Tongue (tissue), 2 donors: ENCODE data around the gene NCOA3. TPM values are rescaled to one million over a fixed set of nuclear protein-coding genes. Genes with fewer than 3 reads are reported as not detected.
"Not testable (repeated sequence)": the region's sequence is repeated elsewhere in the genome, so short reads cannot be mapped to it uniquely, and the experiment has no call there.

Experiments used
- DNase-seq: peaks from one replicate; pipeline ENCODE4 v3.0.0-alpha.2; 2015
- total RNA-seq: library from RNA; depleted of rRNA; stranded (reverse); fragments of >200 nt; gene quantifications from one replicate; pipeline ENCODE4 v1.2.3, GENCODE V29; 2014

The NCOA3 gene
- total RNA-seq, result 35.8 TPM

DNA sequence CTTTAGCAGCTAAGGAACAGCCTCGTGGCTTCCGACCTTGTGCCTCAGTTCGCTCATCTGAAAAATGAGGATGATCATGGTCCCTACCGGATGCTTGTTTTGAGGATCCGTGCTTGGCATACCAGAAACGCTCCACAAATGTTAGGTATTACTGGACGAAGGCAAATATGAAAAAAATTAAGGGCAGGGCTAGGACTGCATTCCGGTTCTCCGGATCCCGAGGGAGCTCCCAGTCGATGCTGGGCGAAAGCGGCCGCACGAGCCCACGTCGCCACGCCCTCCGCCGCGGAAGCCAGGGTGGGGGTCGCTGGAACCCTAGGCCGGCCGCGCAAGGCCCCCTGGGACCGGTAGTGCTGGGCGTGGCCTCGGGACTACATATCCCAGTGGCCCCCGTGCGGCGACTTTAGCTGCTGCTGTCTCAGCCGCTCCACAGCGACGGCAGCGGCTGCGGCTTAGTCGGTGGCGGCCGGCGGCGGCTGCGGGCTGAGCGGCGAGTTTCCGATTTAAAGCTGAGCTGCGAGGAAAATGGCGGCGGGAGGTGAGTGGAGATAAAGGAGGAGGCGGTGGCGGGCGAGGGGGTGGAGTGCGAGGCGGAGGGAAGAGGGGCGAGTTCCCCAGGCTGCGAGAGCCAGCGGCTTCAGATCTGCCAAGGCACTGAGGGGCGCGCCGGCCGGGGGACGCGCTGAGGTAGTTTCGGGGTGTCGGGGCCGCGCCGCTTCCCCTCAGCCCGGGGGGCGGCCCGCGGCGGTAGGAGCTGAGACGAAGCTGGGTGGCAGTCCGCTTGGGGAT lies at the start of gene NCOA3:
Gene NCOA3, plus strand, starts transcription at position 406 of the 789 bp plus-strand sequence. CDS start 120,361 bp downstream, outside the sequence.
- DNase-seq, result peak; percentile 97

DNA sequence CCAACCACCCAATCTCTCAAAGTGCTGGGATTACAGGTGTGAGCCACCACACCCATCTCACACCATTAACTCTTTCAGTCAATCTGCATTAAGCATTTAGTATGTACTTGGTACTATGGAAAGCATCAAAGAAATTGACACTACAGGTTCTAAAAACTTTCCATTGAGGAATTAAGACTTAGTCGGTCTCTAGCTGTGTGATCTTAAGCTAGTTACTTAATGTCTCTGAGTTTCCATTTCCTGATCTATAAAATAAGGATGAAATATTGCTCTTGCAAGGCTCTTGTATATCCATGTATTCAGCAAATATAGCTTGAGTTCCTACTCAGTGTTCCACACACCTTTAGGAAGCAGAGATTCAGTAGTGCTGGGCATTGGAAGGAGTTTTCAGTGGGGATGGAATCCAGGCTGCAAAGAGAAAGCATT lies 48.9 kb upstream of the NCOA3 start:
- no peak for DNase-seq

DNA sequence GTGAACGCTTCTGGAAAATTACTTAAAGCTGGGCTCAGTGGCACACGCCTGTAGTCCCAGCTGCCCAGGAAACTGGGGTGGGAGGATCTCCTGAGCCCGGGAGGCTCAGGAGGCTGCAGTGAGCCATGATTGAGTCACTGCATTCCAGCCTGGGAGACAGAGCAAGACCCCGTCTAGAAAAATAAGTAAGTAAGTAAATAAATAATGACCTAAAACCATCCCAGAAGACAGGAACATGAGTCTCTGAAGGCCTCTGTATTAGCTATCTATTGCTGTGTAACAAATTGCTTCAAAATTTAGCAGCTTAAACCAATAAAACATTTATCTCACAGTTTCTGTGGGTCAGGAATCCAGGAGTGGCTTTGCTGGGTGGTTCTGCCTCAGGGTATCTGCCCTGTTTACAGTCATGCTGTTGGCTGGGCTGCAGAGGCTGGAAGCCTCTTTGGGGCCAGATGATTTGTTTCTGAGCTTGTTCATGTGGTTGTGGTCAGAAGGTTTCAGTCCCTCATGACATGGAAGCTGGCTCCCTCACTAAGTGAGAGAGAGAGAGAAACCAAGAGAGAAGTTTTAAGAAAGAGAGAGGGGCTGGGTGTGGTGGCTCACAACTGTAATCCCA lies 48.4 kb upstream of the NCOA3 start:
- no peak for DNase-seq

DNA sequence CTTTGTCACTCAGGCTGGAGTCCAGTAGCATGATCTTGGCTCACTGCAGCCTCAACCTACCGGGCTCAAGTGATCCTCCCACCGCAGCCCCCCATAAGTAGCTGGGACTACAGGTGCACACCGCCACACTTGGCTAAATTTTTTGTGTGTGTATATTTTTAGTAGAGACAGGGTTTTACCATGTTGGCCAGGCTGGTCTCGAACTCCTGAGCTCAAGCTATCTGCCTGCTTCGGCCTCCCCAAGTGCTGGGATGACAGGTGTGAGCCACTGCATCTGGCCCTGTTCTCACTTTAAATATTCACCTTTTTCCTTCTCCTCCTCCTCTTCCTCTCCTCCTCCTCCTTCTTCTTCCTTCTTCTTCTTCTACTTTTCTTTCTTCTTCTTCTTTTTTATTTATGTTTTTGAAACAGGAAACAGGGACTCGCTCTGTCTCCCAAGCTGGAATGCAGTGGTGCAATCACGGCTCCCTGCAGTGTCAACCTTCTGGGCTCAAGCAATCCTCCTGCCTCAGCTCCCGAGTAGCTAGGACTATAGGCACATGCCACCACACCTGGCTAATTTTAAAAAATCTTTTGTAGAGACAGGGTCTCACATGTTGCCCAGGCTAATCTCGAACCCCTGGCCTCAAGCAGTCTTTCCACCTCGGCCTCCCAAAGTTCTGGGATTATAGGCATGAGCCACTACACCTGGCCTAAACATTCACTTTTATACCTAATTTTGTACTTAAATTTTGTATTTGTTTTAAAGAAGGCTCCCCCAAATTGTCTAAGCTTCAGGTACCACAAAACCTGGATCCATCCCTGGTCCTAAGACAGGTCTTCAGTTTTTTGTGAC lies 47.2 kb upstream of the NCOA3 start:
- DNase-seq, result no peak

DNA sequence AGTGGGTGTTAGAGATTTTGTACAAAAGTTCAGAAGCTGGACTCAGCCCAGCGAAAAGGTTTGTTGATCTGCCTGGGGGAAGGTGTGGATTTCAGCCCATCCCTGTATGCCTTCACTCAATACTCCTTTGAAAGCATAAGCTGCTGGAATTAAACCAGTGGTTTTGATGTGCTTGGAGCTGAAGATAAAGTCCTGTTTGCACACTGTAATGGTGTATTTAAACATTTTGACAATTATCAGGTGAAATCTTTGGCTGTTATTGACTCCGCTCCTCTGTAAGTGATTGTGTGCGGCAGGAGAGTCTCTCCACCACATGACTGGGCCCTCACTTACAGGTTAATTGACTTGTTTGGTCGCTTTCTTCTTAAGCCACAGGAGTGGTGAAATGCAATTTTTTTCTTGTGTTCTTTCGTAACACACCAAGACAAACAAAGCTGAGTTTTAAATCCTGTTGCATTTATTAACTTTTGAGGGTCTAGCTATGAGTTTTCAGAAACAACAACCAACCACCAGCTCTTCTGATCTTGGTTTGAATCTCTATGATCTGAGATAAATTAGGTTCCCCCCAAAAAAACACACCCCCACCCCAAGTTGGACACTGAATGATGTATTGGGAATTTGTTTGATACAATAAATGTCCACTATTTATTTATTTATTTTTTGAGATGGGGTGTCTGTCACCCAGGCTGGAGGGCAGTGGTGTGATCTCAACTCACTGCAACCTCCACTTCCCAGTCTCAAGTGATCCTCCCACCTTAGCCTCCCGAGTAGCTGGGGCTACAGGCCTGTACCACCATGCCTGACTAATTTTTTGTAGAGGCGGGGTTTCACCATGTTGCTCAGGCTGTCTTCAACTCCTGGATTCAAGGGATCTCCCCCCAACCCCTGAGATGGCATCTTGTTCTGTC lies 46.3 kb upstream of the NCOA3 start:
- DNase-seq, result no peak

DNA sequence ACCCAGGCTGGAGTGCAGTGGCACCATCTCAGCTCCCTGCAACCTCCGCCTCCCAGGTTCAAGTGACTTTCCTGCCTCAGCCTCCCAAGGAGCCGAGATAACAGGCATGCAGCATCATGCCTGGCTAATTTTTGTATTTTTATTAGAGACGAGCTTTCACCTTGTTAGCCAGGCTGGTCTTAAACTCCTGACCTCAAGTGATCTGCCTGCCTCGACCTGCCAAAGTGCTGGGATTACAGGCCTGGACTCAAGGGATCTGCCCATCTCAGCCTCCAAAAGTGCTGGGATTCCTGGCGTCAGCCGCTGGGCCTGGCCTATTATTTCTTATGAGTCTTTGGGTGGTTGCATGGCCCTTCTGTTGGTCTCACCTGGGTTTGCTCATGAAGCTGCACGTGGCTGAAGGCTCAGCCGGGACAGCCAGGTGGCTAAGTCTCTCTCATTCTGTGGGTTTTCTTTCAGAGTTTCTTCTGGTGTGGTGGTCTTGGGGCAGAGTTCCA lies 45.6 kb upstream of the NCOA3 start:
- no peak for DNase-seq

DNA sequence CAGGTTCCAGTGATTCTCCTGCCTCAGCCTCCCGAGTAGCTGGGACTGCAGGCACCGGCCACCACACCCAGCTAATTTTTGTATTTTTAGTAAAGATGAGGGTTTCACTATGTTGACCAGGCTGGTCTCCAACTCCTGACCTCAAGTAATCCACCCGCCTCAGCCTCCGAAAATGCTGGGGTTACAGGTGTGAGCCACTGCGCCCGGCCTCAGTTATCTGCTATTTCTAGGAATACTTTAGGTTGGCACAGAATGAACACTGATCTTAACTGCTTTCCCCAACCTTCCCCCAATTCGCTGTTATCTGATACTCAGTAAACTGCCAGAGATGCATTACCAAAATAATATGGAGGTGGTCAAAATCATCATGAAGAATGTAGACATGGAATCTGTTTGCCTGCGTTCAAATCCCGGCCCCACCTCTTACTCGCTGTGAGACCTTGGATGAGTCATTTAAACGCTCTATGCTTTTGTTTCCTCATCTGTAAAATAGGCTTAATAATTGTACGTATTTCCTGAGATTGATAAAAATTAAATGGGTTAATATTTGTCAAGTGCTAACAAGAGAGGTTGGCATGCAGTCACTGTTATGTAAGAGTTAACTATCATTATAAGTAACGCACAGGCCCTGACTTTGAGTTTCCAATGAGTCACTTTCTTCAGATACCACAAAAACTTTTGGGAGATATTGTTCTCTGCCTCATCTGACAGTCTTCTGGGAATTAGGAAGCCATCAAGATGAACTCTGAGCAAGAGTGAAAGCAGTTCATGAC lies 44.5 kb upstream of the NCOA3 start:
- DNase-seq, result no peak

DNA sequence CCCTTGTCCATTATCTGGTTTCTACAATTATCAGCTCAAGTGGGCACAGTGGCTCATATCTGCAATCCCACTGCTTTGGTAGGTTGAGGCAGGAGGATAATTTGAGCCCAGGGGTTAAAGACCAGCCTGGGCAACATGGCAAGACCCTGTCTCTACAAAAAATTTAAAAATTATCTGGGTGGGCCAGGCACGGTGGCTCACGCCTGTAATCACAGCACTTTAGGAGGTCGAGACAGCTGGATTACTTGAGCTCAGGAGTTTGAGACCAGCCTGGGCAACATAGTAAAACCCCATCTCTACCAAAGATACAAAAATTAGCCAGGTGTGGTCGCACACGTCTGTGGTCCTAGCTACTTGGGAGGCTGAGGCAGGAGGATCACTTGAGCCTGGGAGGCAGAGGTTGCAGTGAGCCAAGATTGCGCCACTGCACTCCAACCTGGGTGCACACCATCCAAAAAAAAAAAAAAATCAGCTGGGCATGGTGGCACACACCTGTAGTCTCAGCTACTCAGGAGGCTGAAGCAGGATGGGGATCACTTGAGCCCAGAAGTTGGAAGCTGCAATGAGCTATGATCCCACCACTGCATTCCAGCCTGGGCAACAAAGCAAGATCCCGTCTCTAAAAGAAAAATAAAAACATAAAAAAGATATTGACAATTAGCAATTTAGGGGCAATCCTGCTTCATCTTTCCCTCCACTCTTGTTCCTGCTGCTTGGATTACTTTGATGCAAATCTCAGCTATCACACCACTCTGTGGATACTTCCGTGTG lies 43.2 kb upstream of the NCOA3 start:
- not testable (repeated sequence) for DNase-seq

DNA sequence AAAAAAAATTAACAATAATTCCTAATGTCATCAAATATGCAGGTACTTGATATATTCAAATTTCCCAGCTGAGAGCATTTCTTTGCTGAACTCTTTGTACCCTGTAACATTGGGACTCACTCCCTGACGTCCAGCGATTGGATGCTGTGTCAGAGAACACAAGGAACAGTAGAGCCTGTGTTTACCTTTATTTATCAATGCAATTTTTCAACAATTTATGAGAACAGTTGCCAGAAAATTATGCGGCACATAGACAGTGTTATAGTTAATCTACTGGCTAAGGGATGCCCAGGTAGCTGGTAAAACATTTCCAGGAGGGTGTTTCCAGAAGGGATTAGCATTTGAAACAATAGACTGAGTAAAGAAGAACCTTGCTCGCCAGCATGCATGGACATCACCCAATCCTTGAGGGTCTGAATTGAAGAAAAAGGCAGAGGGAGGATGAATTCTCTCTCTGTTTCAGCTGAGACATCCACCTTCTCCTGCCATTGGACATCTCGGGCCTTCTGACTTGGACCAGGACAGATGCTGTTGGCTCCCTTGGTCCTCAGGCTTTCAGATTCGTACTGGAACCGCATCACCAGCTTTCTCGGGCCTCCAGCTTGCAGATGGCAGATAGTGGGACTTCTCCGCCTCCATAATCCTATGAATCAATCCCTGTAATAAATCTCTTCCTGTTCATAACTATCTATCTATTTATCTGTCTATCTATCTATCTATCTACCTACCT lies 42.2 kb upstream of the NCOA3 start:
- no peak for DNase-seq

DNA sequence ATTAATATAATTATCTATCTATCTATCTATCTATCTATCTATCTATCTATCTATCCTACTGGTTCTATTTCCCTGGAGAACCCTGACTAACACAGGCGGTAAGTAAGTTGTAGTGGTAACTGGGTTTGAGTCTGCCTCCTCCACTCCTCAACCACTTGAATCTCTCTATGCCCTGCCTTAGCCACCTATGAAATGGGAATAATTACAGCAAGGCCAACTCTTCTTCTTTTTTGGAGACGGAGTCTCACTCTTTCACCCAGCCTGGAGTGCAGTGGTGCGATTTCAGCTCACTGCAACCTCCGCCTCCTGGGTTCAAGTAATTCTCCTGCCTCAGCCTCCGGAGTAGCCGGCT lies 41.0 kb upstream of the NCOA3 start:
- not testable (repeated sequence) for DNase-seq

DNA sequence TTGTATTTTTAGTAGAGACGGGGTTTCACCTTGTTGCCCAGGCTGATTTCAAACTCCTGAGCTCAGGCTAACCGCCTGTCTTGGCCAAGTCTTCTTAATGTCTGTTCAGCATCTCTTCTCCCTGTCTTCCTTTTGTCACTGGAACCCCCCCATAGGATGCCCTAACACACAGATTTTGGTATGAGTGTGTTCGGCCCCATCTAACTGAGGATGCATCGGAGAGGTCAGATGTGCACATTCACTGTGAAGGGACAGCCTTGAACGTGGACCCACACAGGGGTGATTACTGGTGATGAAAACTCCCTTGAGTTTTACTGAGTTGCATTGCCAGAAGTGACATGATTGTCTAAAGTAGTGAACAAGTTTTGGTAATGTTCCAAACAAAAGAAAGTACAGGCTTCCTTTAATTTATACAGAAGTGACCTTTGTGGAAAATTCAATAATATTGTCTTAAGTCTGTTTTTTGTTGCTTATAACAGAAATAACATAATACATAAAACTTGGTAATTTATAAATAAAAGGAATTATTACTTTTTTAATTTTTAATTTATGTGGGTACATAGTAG lies 40.5 kb upstream of the NCOA3 start:
- no peak for DNase-seq

DNA sequence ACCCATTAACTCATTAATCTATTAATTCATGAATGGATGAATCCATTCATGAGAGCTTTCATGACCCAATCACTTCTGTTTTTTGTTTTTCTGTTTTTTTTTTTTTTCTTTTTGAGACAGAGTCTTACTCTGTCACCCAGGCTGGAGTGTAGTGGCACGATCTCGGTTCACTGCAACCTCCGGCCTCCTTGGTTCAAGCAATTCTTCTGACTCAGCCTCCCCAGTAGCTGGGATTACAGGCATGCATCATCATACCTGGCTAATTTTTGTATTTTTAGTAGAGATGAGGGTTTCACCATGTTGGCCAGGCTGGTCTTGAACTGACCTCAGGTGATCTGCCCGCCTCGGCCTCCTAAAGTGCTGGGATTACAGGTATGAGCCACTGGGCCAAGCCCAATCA lies 39.8 kb upstream of the NCOA3 start:
- DNase-seq, result not testable (repeated sequence)

DNA sequence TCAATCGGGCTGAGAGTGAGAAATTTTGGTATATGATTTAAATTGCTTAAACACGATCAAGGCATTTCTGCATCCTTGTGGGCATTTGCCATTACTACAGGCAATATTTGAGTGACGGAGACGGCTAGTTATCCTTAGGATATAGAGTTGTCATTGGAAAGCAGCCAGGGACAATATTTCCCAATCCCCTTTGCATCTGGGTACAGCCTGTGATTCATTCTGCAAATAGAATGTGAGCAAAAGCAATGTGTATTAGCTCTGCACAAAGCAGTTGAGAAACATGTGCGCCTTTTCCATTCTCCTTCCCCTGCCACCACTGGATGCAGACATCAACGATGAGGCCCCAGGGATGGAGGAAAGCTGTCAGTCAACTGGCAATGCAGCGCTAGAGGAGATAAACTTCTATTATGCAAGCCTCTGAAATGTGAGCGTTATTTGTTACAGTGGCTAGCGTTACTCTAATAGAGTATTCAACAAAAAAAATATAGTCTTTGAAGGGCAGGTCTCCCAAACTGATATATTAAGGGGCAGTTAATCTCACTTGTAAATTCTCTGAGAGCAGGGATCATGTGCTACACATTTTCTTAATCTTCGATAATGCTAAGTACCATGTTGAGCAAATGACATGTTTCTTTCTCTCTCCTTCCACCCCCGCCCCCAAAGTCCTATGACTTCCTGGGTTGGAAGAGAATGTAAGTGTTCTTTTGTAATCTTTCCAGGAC lies 37.1 kb upstream of the NCOA3 start:
- peak; percentile 81 for DNase-seq

DNA sequence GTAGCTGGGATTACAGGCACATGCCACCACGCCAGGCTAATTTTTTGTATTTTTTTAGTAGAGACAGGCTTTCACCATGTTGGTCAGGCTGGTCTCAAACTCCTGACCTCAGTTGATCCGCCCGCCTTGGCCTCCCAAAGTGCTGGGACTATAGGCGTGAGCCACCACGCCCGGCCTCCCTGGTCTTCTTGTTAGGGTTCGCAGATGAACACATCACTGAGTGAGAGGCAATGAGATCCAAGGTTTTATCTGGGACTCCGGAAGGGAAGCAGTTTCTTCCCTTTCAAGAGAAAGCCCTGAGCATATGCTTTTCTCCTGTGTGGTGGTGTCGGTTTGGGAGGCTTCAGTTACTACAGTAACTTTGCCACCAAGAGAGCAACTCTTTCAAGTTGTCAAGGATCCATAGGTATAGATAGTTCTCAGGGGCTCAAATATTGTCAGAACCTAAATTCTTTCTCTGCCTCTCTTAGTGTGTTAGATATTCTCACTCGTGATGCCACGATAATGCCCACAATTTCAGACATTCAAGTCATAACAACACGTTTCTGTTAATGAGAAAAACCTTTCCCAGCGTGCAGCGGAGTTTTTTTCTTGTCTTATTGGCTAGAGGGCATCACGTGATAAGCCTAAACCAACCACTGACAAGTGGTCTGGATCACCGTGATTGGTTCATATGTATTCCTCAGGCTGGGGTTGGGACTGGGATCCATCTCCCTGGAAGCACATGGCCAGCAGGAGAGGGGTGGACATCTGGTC lies 36.2 kb upstream of the NCOA3 start:
- DNase-seq, result no peak

DNA sequence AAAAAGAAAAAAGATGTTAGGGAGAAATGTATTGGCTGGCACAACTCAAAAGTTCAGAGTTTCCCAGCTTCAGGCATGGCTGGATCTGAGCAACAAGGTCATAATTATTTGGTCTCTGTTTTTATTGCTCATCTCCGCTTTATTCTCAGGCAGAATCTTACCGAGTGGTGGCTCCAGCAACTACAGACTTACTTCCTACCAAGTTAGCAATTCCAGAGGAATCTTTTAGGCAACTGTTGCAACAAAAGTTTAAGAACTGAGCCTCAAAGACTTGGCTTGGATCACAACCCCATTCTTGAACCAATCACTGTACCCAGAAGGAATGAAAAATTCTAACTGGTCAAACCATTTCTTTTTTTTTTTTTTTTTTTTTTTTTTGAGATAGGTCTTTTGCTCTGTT lies 35.5 kb upstream of the NCOA3 start:
- no peak for DNase-seq

DNA sequence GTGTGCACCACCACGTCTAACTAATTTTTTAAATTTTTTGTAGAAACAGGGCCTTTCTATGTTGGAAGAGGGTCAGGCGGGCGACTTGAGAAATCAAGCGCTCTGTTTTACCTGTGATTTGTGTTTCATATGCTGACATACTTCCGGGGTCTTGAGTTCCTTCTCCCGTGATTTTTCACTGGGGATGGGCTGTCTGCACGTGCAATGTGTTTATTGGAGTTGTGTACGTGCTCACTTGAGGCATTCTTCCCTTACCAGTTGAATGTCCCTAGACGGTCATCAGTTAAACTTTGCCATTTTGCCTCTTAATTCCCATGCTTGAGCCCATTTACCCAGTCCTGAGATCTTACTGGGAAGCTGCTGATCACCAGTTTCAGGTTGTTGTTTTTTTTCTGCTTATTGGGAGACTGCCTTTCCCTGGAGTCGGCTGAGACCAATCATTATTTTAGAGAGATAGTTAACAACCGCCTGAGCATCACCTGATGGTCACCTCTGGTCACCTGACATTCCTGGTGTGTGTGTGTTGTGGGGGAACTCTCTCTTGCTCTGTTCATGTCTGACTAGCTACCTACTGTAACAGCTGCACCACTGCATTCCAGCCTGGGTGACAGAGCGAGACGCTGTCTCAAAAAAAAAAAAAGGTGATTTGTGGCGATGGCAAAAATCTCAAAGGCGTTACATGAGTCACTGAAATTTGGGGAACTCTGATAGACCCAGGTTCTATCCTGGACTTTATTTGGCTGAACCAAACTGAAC lies 34.8 kb upstream of the NCOA3 start:
- DNase-seq, result no peak
